Measurements from ENCODE around the gene CCDC24. TPM values are rescaled to one million over a fixed set of nuclear protein-coding genes. Genes with fewer than 3 reads are reported as not detected.

CCDC24 gene
- total RNA-seq, 1 experiment from 2014 or later: 1.0 TPM

GRCh38 chr1:43995984-43996732 lies 4.8 kb downstream of the CCDC24 start:
- DNase-seq (ENCODE audit: extremely low read depth, low read depth): no peak

GRCh38 chr1:43996733-43997115 lies 5.3 kb downstream of the CCDC24 start:
- DNase-seq (ENCODE audit: extremely low read depth, low read depth): no peak

GRCh38 chr1:43997295-43997999 lies 6.0 kb downstream of the CCDC24 start:
- no peak for DNase-seq (ENCODE audit: extremely low read depth, low read depth)

GRCh38 chr1:43998000-43998378 lies 6.6 kb downstream of the CCDC24 start:
- DNase-seq (ENCODE audit: extremely low read depth, low read depth): no peak

GRCh38 chr1:43999455-43999854 lies 8.1 kb downstream of the CCDC24 start:
- DNase-seq (ENCODE audit: extremely low read depth, low read depth): no peak

- DNase-seq (ENCODE audit: extremely low read depth, low read depth): no peak
Measured at GRCh38 chr1:44000122-44000665, 8.8 kb downstream of the CCDC24 start.

GRCh38 chr1:44002165-44002564 lies 10.8 kb downstream of the CCDC24 start:
- DNase-seq (ENCODE audit: extremely low read depth, low read depth): no peak

GRCh38 chr1:44002606-44003157 lies 11.3 kb downstream of the CCDC24 start:
- DNase-seq (ENCODE audit: extremely low read depth, low read depth): no peak

- DNase-seq (ENCODE audit: extremely low read depth, low read depth): no peak
Measured at GRCh38 chr1:44008259-44008658, 16.9 kb downstream of the CCDC24 start.

- no peak for DNase-seq (ENCODE audit: extremely low read depth, low read depth)
Measured at GRCh38 chr1:44010935-44011471, 19.6 kb downstream of the CCDC24 start.

GRCh38 chr1:44012404-44012803 lies 21.0 kb downstream of the CCDC24 start:
- no peak for DNase-seq (ENCODE audit: extremely low read depth, low read depth)

GRCh38 chr1:44012941-44013609 lies 21.7 kb downstream of the CCDC24 start:
- no peak for DNase-seq (ENCODE audit: extremely low read depth, low read depth)

- no peak for DNase-seq (ENCODE audit: extremely low read depth, low read depth)
Measured at GRCh38 chr1:44013949-44014348, 22.6 kb downstream of the CCDC24 start.

GRCh38 chr1:44014365-44015104 lies 23.1 kb downstream of the CCDC24 start:
- DNase-seq (ENCODE audit: extremely low read depth, low read depth): no peak

GRCh38 chr1:44015206-44015605 lies 23.8 kb downstream of the CCDC24 start:
- no peak for DNase-seq (ENCODE audit: extremely low read depth, low read depth)

GRCh38 chr1:44016041-44016889 lies 24.9 kb downstream of the CCDC24 start:
- DNase-seq (ENCODE audit: extremely low read depth, low read depth): no peak

- no peak for DNase-seq (ENCODE audit: extremely low read depth, low read depth)
Measured at GRCh38 chr1:44016890-44017400, 25.5 kb downstream of the CCDC24 start.

GRCh38 chr1:44019466-44019948 lies 28.1 kb downstream of the CCDC24 start:
- no peak for DNase-seq (ENCODE audit: extremely low read depth, low read depth)

GRCh38 chr1:44020464-44020863 lies 29.1 kb downstream of the CCDC24 start:
- no peak for DNase-seq (ENCODE audit: extremely low read depth, low read depth)

Data from NCI-H460 (cell line).